H1 (cell line): ENCODE data around the gene CDC45. TPM values are rescaled to one million over a fixed set of nuclear protein-coding genes. Genes with fewer than 3 reads are reported as not detected.

Experiments
- CHD7 ChIP-seq: fragments of 300-600 bp; sonication (generic); IDR thresholded peaks from 2 replicates; pipeline ENCODE4 v1.7.1; 2012; ENCODE audit warnings: low read length, moderate library complexity, mild to moderate bottlenecking, inconsistent platforms; ENCODE audit not compliant: insufficient replicate concordance
- GABPA ChIP-seq: IDR thresholded peaks from 2 replicates; pipeline ENCODE4 v1.6.1; 2011; ENCODE audit warnings: mild to moderate bottlenecking, low read length, moderate library complexity, borderline replicate concordance; ENCODE audit not compliant: insufficient read depth
- KDM1A ChIP-seq: fragments of 200-600, 300-600 bp; sonication (generic); IDR thresholded peaks from 2 replicates; pipeline ENCODE4 v1.7.1; 2016; ENCODE audit warnings: mild to moderate bottlenecking, low read length, borderline replicate concordance
- MAX ChIP-seq: IDR thresholded peaks from 2 replicates; pipeline ENCODE4 v1.6.1; 2012; ENCODE audit warnings: inconsistent platforms
- NANOG ChIP-seq: IDR thresholded peaks from 2 replicates; pipeline ENCODE4 v1.6.1; 2011; ENCODE audit warnings: low read length, low read depth, mild to moderate bottlenecking, inconsistent platforms; ENCODE audit not compliant: insufficient read depth, poor library complexity, severe bottlenecking
- RAD21 ChIP-seq, 2 experiments: IDR thresholded peaks in 1 of 2; conservative IDR thresholded peaks in 1 of 2; 2 replicates each; pipeline ENCODE4 v1.6.1; 2011; ENCODE audit warnings: low read depth in 2 of 2, low read length in 2 of 2, improper control_type of control experiment in 1 of 2, inconsistent platforms in 1 of 2, mild to moderate bottlenecking in 1 of 2, moderate library complexity in 1 of 2
- TBP ChIP-seq: IDR thresholded peaks from 2 replicates; pipeline ENCODE4 v1.6.1; 2011; ENCODE audit warnings: low read depth, low read length, improper control_type of control experiment
- YY1 ChIP-seq: IDR thresholded peaks from 2 replicates; pipeline ENCODE4 v1.6.1; 2011; ENCODE audit warnings: low read depth, mild to moderate bottlenecking, low read length
- ZNF274 ChIP-seq: IDR thresholded peaks from 2 replicates; pipeline ENCODE4 v1.7.0; 2012; ENCODE audit warnings: low read length, borderline replicate concordance; ENCODE audit errors: extremely low read depth
- polyA plus RNA-seq, 7 experiments: library from polyadenylated mRNA; depleted of rRNA in 3 of 7; stranded (reverse) in 5 of 7; unstranded in 2 of 7; fragments of >200 nt in 5 of 7; fragments of 200-250 nt in 2 of 7; gene quantifications; 1 replicate in 5 of 7; 2 replicates in 1 of 7; 4 replicates in 1 of 7; pipeline versions ENCODE4 v1.2.1 to v1.2.3, GENCODE V29; 2011 to 2013; ENCODE audit warnings: missing spikeins in 2 of 7, mixed read lengths in 2 of 7
- total RNA-seq: library from RNA; stranded (reverse); fragmentation: NEBNext Ultra II Directional; extraction: Animal tissue kit (Norgen Biotek cat#: 25700); gene quantifications from 2 replicates; pipeline ENCODE4 v1.2.1, GENCODE V29; 2021

CDC45 gene
- total and polyA plus RNA-seq, 2 of the 8 experiments (the other 6 are each of a cell fraction or from before 2014, with no cell fraction given) = 31.9 to 37.7 TPM

GRCh38 chr22:19482297-19482696 is 2.6 kb downstream of the CDC45 start (continued):
- no peak for TF ChIP-seq CHD7
- TF ChIP-seq GABPA = no peak
- TF ChIP-seq KDM1A = no peak
- TF ChIP-seq RAD21 (IDR thresholded peaks at IDR 0.05 in 1 of 2, conservative IDR thresholded peaks at IDR 0.05 in 1 of 2; ENCODE audit: low read depth in 2 of 2, low read length in 2 of 2) = no peak
- TF ChIP-seq NANOG = no peak
- no peak for TF ChIP-seq TBP
- TF ChIP-seq ZNF274 = no peak
- TF ChIP-seq YY1 = no peak
- TF ChIP-seq MAX = no peak
- TF ChIP-seq, all 59 proteins: peak for 0
